DND-41 (cell line): ENCODE data around the gene SCNN1A.

Experiments used
- ATAC-seq: fragments of 200-7000 bp; cut with Tn5 transposase; 3 replicates; pipeline ENCODE4 v1.9.1; 2021; ENCODE audit warnings: low read depth; ENCODE audit not compliant: insufficient read depth
- DNase-seq: peaks from one replicate; pipeline ENCODE4 v3.0.0-alpha.2; 2020
- H2AFZ ChIP-seq: 2 replicates; pipeline ENCODE4 v1.6.0; 2012; ENCODE audit warnings: low read depth, low read length
- H3K27ac ChIP-seq: 2 replicates; pipeline ENCODE4 v1.5.1; 2012; ENCODE audit warnings: low read length, inconsistent platforms
- H3K27me3 ChIP-seq: fragments of 200-600 bp; sonication (generic); 2 replicates; pipeline ENCODE4 v1.6.0; 2012; ENCODE audit warnings: low read length, mild to moderate bottlenecking, inconsistent platforms; ENCODE audit not compliant: insufficient read depth, poor library complexity
- H3K36me3 ChIP-seq: 2 replicates; pipeline ENCODE4 v1.5.1; 2012; ENCODE audit warnings: low read length, inconsistent platforms; ENCODE audit not compliant: insufficient read depth
- H3K4me1 ChIP-seq: 2 replicates; pipeline ENCODE4 v1.5.1; 2012; ENCODE audit warnings: mild to moderate bottlenecking, low read length; ENCODE audit not compliant: insufficient read depth
- H3K4me2 ChIP-seq: 2 replicates; pipeline ENCODE4 v1.6.0; 2012; ENCODE audit warnings: mild to moderate bottlenecking, moderate library complexity, low read length, inconsistent platforms; ENCODE audit not compliant: insufficient read depth
- H3K4me3 ChIP-seq, 2 experiments: fragments of 200-600 bp in 1 of 2; shearing (Covaris generic) in 1 of 2; 2 replicates each; pipeline ENCODE4 v1.5.1; 2012 to 2016; ENCODE audit warnings: inconsistent platforms in 2 of 2, low read length in 2 of 2, mild to moderate bottlenecking in 2 of 2, low read depth in 1 of 2, moderate library complexity in 1 of 2
- H3K79me2 ChIP-seq: 2 replicates; pipeline ENCODE4 v1.6.0; 2012; ENCODE audit warnings: low read length, inconsistent platforms; ENCODE audit not compliant: insufficient read depth
- H3K9ac ChIP-seq: 2 replicates; pipeline ENCODE4 v1.6.0; 2012; ENCODE audit warnings: low read depth, mild to moderate bottlenecking, inconsistent platforms, low read length, moderate library complexity
- H3K9me3 ChIP-seq: 2 replicates; pipeline ENCODE4 v1.5.1; 2012; ENCODE audit warnings: low read length, moderate library complexity, mild to moderate bottlenecking, inconsistent platforms; ENCODE audit not compliant: insufficient read depth, severe bottlenecking
- H4K20me1 ChIP-seq: 2 replicates; pipeline ENCODE4 v1.6.0; 2012; ENCODE audit warnings: low read length; ENCODE audit not compliant: insufficient read depth
- CTCF ChIP-seq: IDR thresholded peaks from 2 replicates; pipeline ENCODE4 v1.5.1; 2012; ENCODE audit warnings: borderline replicate concordance, low read length, moderate library complexity, mild to moderate bottlenecking; ENCODE audit not compliant: poor library complexity, severe bottlenecking; ENCODE audit errors: extremely low read depth
- EZH2 ChIP-seq: IDR thresholded peaks from 3 replicates; pipeline ENCODE4 v1.6.1; 2012; ENCODE audit warnings: borderline replicate concordance, low read depth, mild to moderate bottlenecking, moderate library complexity, low read length, inconsistent platforms; ENCODE audit not compliant: severe bottlenecking

SCNN1A gene

DNA sequence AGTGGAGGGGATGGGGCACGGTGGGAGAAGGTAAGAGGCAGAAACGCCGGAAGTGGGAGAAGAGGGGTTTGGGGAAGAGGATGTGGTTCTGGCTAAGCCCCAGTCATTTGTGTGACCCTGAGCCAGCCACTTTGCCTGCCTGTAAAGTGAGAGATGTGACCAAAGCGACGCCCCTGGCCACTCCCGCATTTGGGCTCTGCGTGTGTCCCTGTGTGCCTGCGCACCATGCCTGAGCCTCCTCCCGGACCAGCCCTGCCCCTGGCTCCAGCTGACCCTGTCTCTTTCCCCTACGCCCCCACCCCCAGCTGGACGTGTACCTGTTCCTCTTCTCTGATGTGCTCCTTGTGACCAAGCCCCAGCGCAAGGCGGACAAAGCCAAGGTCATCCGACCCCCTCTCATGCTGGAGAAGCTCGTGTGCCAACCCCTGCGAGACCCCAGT is 56.9 kb downstream of the SCNN1A start:
- Histone ChIP-seq H3K4me2 (no peak overlapping the region), H2AFZ (no peak overlapping the region), H3K36me3 (no peaks in the 10 kb centered on the region), H3K27ac (no peak overlapping the region), H3K9ac (no peak overlapping the region), H3K4me1 (0 out of 2 replicates have a peak, but pooled peaks cover 2% of the 10 kb centered on the region), H3K4me3 (no peak overlapping the region), H3K27me3 (no peaks in the 10 kb centered on the region), H4K20me1 (no peaks in the 10 kb centered on the region), H3K9me3 (no peaks in the 10 kb centered on the region), H3K79me2 (no peaks in the 10 kb centered on the region)
- no peak for TF ChIP-seq CTCF
- no peak for TF ChIP-seq EZH2
- ATAC-seq (peak; percentile 30; the same call in 1 of the 3 replicates), DNase-seq (no peak)

DNA sequence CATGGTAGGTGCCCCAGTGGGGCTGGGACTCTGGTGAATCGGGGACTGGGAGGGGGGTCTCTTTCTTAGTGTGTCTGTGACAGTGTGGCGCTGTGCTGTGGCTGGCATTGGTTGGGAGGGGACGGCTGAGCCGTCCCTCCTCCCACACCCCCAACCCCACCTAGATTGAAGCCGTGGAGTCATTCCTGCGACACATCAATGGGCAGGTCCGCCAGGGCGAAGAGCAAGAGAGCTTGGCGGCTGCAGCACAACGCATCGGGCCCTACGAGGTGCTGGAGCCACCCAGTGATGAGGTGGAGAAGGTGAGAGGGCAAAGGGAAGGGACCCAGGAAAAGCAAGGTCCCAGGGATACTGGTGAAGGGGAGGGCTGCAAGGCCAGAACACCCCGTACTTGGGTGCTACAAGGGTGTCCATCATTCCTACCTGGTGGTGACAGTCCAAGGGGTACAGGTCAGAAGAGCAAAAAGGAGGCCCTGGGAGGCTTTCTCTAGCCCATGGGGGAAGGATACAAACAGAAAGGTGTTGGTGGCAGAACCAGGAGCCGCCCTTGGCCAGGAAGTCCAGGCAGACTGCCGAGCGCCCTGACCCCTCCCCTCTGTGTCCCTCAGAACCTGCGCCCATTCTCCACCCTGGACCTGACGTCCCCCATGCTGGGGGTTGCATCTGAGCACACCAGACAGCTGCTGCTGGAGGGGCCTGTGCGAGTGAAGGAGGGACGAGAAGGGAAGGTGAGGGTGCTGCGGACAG is 57.5 kb downstream of the SCNN1A start:
- TF ChIP-seq CTCF (no peak), EZH2 (no peak)
- H3K9ac ChIP-seq: no peak overlapping the region
- no peak overlapping the region for H3K4me3 ChIP-seq
- no peak overlapping the region for H2AFZ ChIP-seq
- no peaks in the 10 kb centered on the region for H3K4me1 ChIP-seq
- H3K27me3 ChIP-seq: no peaks in the 10 kb centered on the region
- H3K27ac ChIP-seq: no peak overlapping the region
- no peaks in the 10 kb centered on the region for H3K9me3 ChIP-seq
- H3K79me2 ChIP-seq: no peaks in the 10 kb centered on the region
- DNase-seq: no peak
- H3K4me2 ChIP-seq: no peak overlapping the region
- H4K20me1 ChIP-seq: no peaks in the 10 kb centered on the region
- no peak; the same call in 2 of the 3 replicates for ATAC-seq
- no peaks in the 10 kb centered on the region for H3K36me3 ChIP-seq

GRCh38 chr12:6316921-6317692 is 58.3 kb downstream of the SCNN1A start:
- ATAC-seq: 0 out of 3 replicates have a peak, but pooled peaks have one; percentile 27
- no peaks in the 10 kb centered on the region for H3K79me2 ChIP-seq
- no peaks in the 10 kb centered on the region for H3K27me3 ChIP-seq
- no peaks in the 10 kb centered on the region for H4K20me1 ChIP-seq
- TF ChIP-seq CTCF (no peak), EZH2 (no peak)
- H3K4me3 ChIP-seq: no peak overlapping the region
- no peak overlapping the region for H3K27ac ChIP-seq
- no peak overlapping the region for H2AFZ ChIP-seq
- no peaks in the 10 kb centered on the region for H3K9me3 ChIP-seq
- H3K9ac ChIP-seq: no peak overlapping the region
- H3K4me2 ChIP-seq: no peak overlapping the region
- DNase-seq: no peak
- H3K4me1 ChIP-seq: no peaks in the 10 kb centered on the region
- no peaks in the 10 kb centered on the region for H3K36me3 ChIP-seq
